Caco-2 (cell line): Measurements from ENCODE around the gene FAM167B. TPM values are rescaled to one million over a fixed set of nuclear protein-coding genes. Genes with fewer than 3 reads are reported as not detected.
"Not testable (repeated sequence)": the region's sequence is repeated elsewhere in the genome, so short reads cannot be mapped to it uniquely, and the experiment has no call there.

Source experiments
- BruUV-seq: library from RNA; stranded (reverse); fragments of 400-500 nt; replicated peaks from 2 replicates; lab custom pipeline; 2021; lab: Mats Ljungman, UMichigan
- CTCF ChIA-PET: fragments of 300-600 bp; sonication (Branson Sonifier 250); formaldehyde crosslinking; loops from one replicate; lab custom pipeline; 2022; ENCODE audit warnings: antibody characterized with exemption; lab: Charles Lee
- POLR2A ChIA-PET: fragments of 300-600 bp; sonication (Branson Sonifier 250); formaldehyde crosslinking; loops from one replicate; lab custom pipeline; 2022; ENCODE audit warnings: antibody characterized with exemption; lab: Charles Lee
- DNase-seq, 2 experiments: peaks; one replicate each; pipeline versions ENCODE4 v3.0.0 to v3.0.0-alpha.2; 2020 to 2022
- H3K27me3 ChIP-seq: replicated peaks from 2 replicates; pipeline ENCODE4 v1.6.0; 2011; ENCODE audit warnings: low read length; ENCODE audit not compliant: control insufficient read depth, insufficient read depth
- H3K36me3 ChIP-seq: 2 replicates; pipeline ENCODE4 v1.5.1; 2011; ENCODE audit warnings: low read length; ENCODE audit not compliant: control insufficient read depth, insufficient read depth
- H3K4me1 ChIP-seq: fragments of 250-450 bp; sonication (Bioruptor Pico); 2 replicates; pipeline ENCODE4 v1.5.1; 2020; ENCODE audit warnings: mild to moderate bottlenecking
- H3K4me3 ChIP-seq: 2 replicates; pipeline ENCODE4 v1.5.1; 2011; ENCODE audit warnings: low read depth, mild to moderate bottlenecking, control low read depth, low read length
- H3K9me3 ChIP-seq: fragments of 250-450 bp; sonication (Bioruptor Pico); 2 replicates; pipeline ENCODE4 v1.5.1; 2020; ENCODE audit warnings: mild to moderate bottlenecking, moderate library complexity
- H3K27ac Mint-ChIP-seq: one replicate; pipeline ENCODE4 v1.8.0; 2022; ENCODE audit warnings: mixed read lengths; ENCODE audit not compliant: unreplicated experiment
- H3K27me3 Mint-ChIP-seq: one replicate; pipeline ENCODE4 v1.8.0; 2022; ENCODE audit warnings: mixed read lengths; ENCODE audit not compliant: insufficient read depth, unreplicated experiment
- H3K36me3 Mint-ChIP-seq: one replicate; pipeline ENCODE4 v1.8.0; 2022; ENCODE audit warnings: mild to moderate bottlenecking, mixed read lengths; ENCODE audit not compliant: insufficient read depth, unreplicated experiment
- H3K4me1 Mint-ChIP-seq: one replicate; pipeline ENCODE4 v1.8.0; 2022; ENCODE audit warnings: low read depth, mixed read lengths; ENCODE audit not compliant: unreplicated experiment
- H3K4me3 Mint-ChIP-seq: one replicate; pipeline ENCODE4 v1.8.0; 2022; ENCODE audit warnings: mild to moderate bottlenecking, moderate library complexity, mixed read lengths; ENCODE audit not compliant: unreplicated experiment
- H3K9me3 Mint-ChIP-seq: one replicate; pipeline ENCODE4 v1.8.0; 2022; ENCODE audit warnings: mixed read lengths; ENCODE audit not compliant: unreplicated experiment
- CTCF ChIP-seq, 2 experiments: fragments of 200-600 bp in 1 of 2; IDR thresholded peaks; 1 replicate in 1 of 2; 2 replicates in 1 of 2; pipeline versions ENCODE4 v1.5.1 to v1.8.0; 2011 to 2022; ENCODE audit warnings: antibody characterized with exemption in 1 of 2, control low read depth in 1 of 2, inconsistent platforms in 1 of 2, low read depth in 1 of 2, low read length in 1 of 2, mild to moderate bottlenecking in 1 of 2, moderate library complexity in 1 of 2; ENCODE audit not compliant: insufficient read depth in 1 of 2, severe bottlenecking in 1 of 2, unreplicated experiment in 1 of 2
- intact Hi-C: fragments of 100-400 bp; cut with micrococcal nuclease; formaldehyde crosslinking; loops from one replicate; pipeline ENCODE4 v1.10.0; 2022; ENCODE audit not compliant: unreplicated experiment
- total RNA-seq: library from RNA; stranded (reverse); gene quantifications from 2 replicates; pipeline ENCODE4 v1.2.3, GENCODE V29; 2022

Gene FAM167B
- total RNA-seq, 1 experiment from 2014 or later = 0.34 TPM

DNA sequence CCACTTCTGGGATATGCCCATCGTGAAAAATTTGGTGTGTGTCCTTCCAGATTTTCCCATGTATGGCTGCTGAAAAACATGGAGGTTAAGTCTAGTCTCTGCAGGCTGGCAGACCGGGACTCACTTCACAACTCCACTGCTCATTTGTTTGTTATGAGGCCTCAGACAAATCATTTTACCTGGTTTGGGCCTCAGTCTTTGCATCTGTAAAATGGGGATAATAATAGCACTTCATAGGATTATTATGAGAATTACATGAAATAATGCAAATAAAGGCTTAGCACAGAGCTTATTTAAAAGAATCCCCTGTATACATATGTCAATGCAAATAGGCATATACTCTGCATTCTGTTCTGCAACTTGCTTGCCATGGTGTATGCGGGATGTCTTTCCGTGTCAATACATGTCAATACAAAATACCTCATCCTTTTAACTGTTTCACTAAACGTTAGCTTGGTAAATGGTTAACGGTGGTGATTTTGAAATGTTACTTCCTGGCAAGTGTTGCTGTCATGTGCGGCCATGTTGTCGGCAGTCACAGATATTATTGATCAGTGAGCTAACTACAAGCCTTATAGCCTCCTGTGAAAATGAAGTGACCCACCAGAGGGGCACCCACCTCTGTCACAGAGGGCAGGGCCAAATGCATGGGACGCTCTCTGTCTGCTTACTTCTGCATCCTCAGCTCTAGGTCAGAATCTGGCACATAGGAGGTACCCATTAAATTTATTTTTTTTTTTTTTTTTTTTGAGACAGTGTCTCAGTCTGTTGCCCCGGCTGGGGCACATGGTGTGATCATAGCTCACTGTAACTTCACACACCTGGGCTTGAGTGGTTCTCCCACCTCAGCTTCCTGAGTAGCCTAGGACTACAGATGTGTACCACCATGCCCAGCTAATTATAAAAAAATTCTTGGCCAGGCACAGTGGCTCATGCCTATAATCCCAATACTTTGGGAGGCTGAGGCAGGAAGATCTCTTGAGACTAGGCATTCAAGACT is 8.3 kb downstream of the FAM167B start:
- no peaks in the 10 kb centered on the region for H3K36me3 ChIP-seq
- H3K36me3 Mint-ChIP-seq = no peaks in the 10 kb centered on the region
- H3K4me1 Mint-ChIP-seq = no peaks in the 10 kb centered on the region
- no peak for DNase-seq
- CTCF ChIA-PET = no interaction called here
- H3K4me3 Mint-ChIP-seq = no peak overlapping the region
- H3K4me3 ChIP-seq = no peak overlapping the region
- no peaks in the 10 kb centered on the region for H3K4me1 ChIP-seq
- no peak for TF ChIP-seq CTCF (IDR thresholded peaks at IDR 0.05; ENCODE audit: insufficient read depth in 1 of 2, low read depth in 1 of 2, low read length in 1 of 2, severe bottlenecking in 1 of 2, unreplicated experiment in 1 of 2)
- no peaks in the 10 kb centered on the region for H3K27me3 ChIP-seq
- no TSS peak for BruUV-seq
- H3K9me3 ChIP-seq = no peaks in the 10 kb centered on the region
- H3K27ac Mint-ChIP-seq = no peak overlapping the region
- H3K9me3 Mint-ChIP-seq = no peaks in the 10 kb centered on the region
- H3K27me3 Mint-ChIP-seq = no peaks in the 10 kb centered on the region
- intact Hi-C loops = no loop called here
- POLR2A ChIA-PET = no interaction called here

DNA sequence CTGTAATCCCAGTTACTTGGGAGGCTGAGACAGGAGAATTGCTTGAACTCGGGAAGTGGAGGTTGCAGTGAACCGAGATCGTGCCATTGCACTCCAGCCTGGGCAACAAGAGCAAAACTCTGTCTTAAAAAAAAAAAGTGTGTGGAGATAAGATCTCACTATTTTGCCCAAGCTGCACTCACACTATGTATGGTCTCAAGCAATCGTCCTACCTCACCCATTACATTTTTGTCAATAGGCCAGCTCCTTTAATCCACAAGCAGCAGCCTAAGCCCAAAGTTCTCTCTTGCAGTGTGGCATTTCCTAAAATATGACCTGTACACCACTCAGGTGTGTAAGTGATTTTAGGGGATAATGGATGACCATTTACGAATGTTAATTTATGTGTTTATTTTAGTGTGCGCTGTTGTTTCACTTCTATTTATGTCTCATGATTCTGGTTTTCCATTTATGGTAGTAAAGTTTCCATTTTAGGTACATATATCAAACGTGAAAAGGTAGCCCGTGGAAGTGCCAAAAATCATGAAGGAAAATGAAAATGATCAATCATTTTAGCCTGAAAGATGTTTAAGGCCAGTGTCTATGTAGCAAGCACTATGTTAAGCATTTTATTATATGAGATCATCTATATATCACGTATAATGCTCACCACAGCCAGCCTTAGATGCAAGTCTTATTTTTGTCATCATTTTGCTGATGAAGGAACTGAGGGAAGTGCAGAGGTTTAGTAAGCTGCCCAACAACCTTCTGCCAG is 9.6 kb downstream of the FAM167B start:
- Mint-ChIP-seq H3K4me3 (no peak overlapping the region), H3K27me3 (no peaks in the 10 kb centered on the region), H3K36me3 (no peaks in the 10 kb centered on the region), H3K4me1 (no peaks in the 10 kb centered on the region), H3K27ac (no peak overlapping the region), H3K9me3 (no peaks in the 10 kb centered on the region)
- no peaks in the 10 kb centered on the region for H3K36me3 ChIP-seq
- no peak for DNase-seq
- BruUV-seq = no TSS peak
- ChIA-PET POLR2A (no interaction called here), CTCF (no interaction called here)
- H3K4me3 ChIP-seq = no peak overlapping the region
- intact Hi-C loops = no loop called here
- TF ChIP-seq CTCF (IDR thresholded peaks at IDR 0.05; ENCODE audit: insufficient read depth in 1 of 2, low read depth in 1 of 2, low read length in 1 of 2, severe bottlenecking in 1 of 2, unreplicated experiment in 1 of 2) = no peak
- no peaks in the 10 kb centered on the region for H3K9me3 ChIP-seq
- H3K27me3 ChIP-seq = no peaks in the 10 kb centered on the region
- no peaks in the 10 kb centered on the region for H3K4me1 ChIP-seq

GRCh38 chr1:32257227-32257508 is 10.1 kb downstream of the FAM167B start:
- BruUV-seq = no TSS peak
- ChIA-PET POLR2A (no interaction called here), CTCF (no interaction called here)
- no peak for TF ChIP-seq CTCF (IDR thresholded peaks at IDR 0.05; ENCODE audit: insufficient read depth in 1 of 2, low read depth in 1 of 2, low read length in 1 of 2, severe bottlenecking in 1 of 2, unreplicated experiment in 1 of 2)
- Mint-ChIP-seq H3K36me3 (no peaks in the 10 kb centered on the region), H3K9me3 (no peaks in the 10 kb centered on the region), H3K4me3 (no peak overlapping the region), H3K4me1 (no peaks in the 10 kb centered on the region), H3K27me3 (no peaks in the 10 kb centered on the region), H3K27ac (no peak overlapping the region)
- intact Hi-C loops = no loop called here
- H3K36me3 ChIP-seq = no peaks in the 10 kb centered on the region
- no peak overlapping the region for H3K4me3 ChIP-seq
- no peaks in the 10 kb centered on the region for H3K4me1 ChIP-seq
- no peak for DNase-seq
- H3K9me3 ChIP-seq = no peaks in the 10 kb centered on the region
- H3K27me3 ChIP-seq = no peaks in the 10 kb centered on the region

DNA sequence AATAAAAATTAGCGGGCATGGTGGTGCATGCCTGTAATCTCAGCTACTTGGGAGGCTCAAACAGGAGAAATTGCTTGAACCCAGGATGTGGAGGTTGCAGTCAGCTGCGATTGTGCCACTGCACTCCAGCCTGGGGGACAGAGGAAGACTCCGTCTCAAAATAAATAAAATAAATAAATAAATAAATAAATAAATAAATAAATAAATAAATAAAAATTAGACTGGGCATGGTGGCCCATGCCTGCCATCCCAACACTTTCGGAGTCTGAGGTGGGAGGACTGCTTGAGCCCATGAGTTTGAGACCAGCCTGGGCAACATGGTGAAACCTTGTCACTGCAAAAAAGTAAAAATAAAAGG is 16.2 kb downstream of the FAM167B start:
- H3K4me1 Mint-ChIP-seq, H3K27ac Mint-ChIP-seq, H3K4me1 ChIP-seq, H3K36me3 ChIP-seq, intact Hi-C loops, H3K36me3 Mint-ChIP-seq, CTCF ChIA-PET, H3K9me3 Mint-ChIP-seq, H3K4me3 Mint-ChIP-seq, H3K4me3 ChIP-seq, H3K9me3 ChIP-seq, BruUV-seq, H3K27me3 ChIP-seq, POLR2A ChIA-PET, DNase-seq, H3K27me3 Mint-ChIP-seq: not testable (repeated sequence)
